Endothelial cell (in vitro differentiated cells): Measurements from ENCODE around the gene LDB2. TPM values are rescaled to one million over a fixed set of nuclear protein-coding genes. Genes with fewer than 3 reads are reported as not detected.

ENCODE experiments used
- DNase-seq: peaks from one replicate; pipeline ENCODE4 v3.0.0; 2021; ENCODE audit warnings: low spot score
- H3K27ac Mint-ChIP-seq: one replicate; pipeline ENCODE4 v1.8.0; 2021; ENCODE audit warnings: mixed read lengths, inconsistent platforms; ENCODE audit not compliant: unreplicated experiment
- H3K27me3 Mint-ChIP-seq: one replicate; pipeline ENCODE4 v1.8.0; 2021; ENCODE audit warnings: mild to moderate bottlenecking, moderate library complexity, mixed read lengths, inconsistent platforms; ENCODE audit not compliant: unreplicated experiment
- H3K36me3 Mint-ChIP-seq: one replicate; pipeline ENCODE4 v1.8.0; 2021; ENCODE audit warnings: mild to moderate bottlenecking, low read depth, mixed read lengths, inconsistent platforms; ENCODE audit not compliant: unreplicated experiment
- H3K4me1 Mint-ChIP-seq: one replicate; pipeline ENCODE4 v1.8.0; 2021; ENCODE audit warnings: mild to moderate bottlenecking, mixed read lengths, inconsistent platforms; ENCODE audit not compliant: unreplicated experiment
- H3K4me3 Mint-ChIP-seq: one replicate; pipeline ENCODE4 v1.8.0; 2021; ENCODE audit warnings: mild to moderate bottlenecking, mixed read lengths, inconsistent platforms; ENCODE audit not compliant: unreplicated experiment
- H3K9me3 Mint-ChIP-seq: one replicate; pipeline ENCODE4 v1.8.0; 2021; ENCODE audit warnings: mixed read lengths, inconsistent platforms; ENCODE audit not compliant: unreplicated experiment
- total RNA-seq: library from RNA; stranded (reverse); fragmentation: NEBNext Ultra II Directional; extraction: Animal tissue kit (Norgen Biotek cat#: 25700); gene quantifications from one replicate; pipeline ENCODE4 v1.2.1, GENCODE V29; 2021; ENCODE audit not compliant: unreplicated experiment
- TF ChIP-seq, protein P1 (sequence below): fragments of 200-600 bp; sonication (generic); IDR thresholded peaks from one replicate; pipeline ENCODE4 v1.5.0; 2021; ENCODE audit warnings: antibody characterized with exemption; ENCODE audit not compliant: unreplicated experiment

The LDB2 gene
- total RNA-seq, 1 donor from 2014 or later, result 268 TPM

- Mint-ChIP-seq H3K9me3 (no peaks in the 10 kb centered on the region), H3K4me1 (peaks cover 17% of the 10 kb centered on the region), H3K4me3 (no peak overlapping the region), H3K27me3 (no peaks in the 10 kb centered on the region), H3K27ac (no peak overlapping the region), H3K36me3 (peaks cover 8% of the 10 kb centered on the region)
- no peak for DNase-seq
- TF ChIP-seq, protein P1, sequence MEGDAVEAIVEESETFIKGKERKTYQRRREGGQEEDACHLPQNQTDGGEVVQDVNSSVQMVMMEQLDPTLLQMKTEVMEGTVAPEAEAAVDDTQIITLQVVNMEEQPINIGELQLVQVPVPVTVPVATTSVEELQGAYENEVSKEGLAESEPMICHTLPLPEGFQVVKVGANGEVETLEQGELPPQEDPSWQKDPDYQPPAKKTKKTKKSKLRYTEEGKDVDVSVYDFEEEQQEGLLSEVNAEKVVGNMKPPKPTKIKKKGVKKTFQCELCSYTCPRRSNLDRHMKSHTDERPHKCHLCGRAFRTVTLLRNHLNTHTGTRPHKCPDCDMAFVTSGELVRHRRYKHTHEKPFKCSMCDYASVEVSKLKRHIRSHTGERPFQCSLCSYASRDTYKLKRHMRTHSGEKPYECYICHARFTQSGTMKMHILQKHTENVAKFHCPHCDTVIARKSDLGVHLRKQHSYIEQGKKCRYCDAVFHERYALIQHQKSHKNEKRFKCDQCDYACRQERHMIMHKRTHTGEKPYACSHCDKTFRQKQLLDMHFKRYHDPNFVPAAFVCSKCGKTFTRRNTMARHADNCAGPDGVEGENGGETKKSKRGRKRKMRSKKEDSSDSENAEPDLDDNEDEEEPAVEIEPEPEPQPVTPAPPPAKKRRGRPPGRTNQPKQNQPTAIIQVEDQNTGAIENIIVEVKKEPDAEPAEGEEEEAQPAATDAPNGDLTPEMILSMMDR, result no peak
These were observed 271.5 kb downstream of the LDB2 start for GRCh38 chr4:16626945-16627344.

GRCh38 chr4:16622826-16623225 is 275.6 kb downstream of the LDB2 start:
- TF ChIP-seq, protein P1, result no peak
- Mint-ChIP-seq H3K9me3 (no peaks in the 10 kb centered on the region), H3K27me3 (no peaks in the 10 kb centered on the region), H3K36me3 (peaks cover 18% of the 10 kb centered on the region), H3K4me3 (no peak overlapping the region), H3K27ac (no peak overlapping the region), H3K4me1 (peaks cover 17% of the 10 kb centered on the region)
- DNase-seq, result no peak

DNA sequence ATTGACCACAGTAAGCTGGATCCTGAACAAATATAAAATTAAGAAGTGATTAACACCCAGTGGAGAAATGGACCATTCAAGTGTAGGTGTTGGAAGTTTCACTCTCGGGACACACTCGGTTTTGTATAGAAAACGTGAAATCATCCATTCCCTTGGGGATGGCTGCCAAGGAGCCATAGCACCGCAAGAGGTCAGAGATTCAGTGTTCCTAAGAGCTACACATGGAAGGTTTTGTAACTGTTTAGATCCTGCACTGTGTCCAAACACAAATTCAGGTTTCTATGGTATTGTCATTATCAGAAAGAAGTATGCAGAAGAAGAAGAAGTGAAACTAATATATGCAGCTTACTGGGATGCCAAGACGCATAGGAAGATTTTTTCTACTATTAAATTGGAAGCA is 281.0 kb downstream of the LDB2 start:
- TF ChIP-seq, protein P1, result no peak

GRCh38 chr4:16617011-16617410 is 281.4 kb downstream of the LDB2 start:
- peaks cover 18% of the 10 kb centered on the region for H3K4me1 Mint-ChIP-seq
- TF ChIP-seq, protein P1, result no peak
- peaks cover 35% of the 10 kb centered on the region for H3K36me3 Mint-ChIP-seq
- no peak for DNase-seq
- H3K27ac Mint-ChIP-seq, result no peak overlapping the region
- no peak overlapping the region for H3K4me3 Mint-ChIP-seq
- H3K9me3 Mint-ChIP-seq, result peaks cover 6% of the 10 kb centered on the region
- H3K27me3 Mint-ChIP-seq, result peaks cover 3% of the 10 kb centered on the region

More for the DNA sequence above, 281.0 kb downstream of the LDB2 start:
- H3K4me1 Mint-ChIP-seq, result peaks cover 14% of the 10 kb centered on the region
- peaks cover 3% of the 10 kb centered on the region for H3K27me3 Mint-ChIP-seq
- H3K4me3 Mint-ChIP-seq, result no peak overlapping the region
- peaks cover 2% of the 10 kb centered on the region for H3K9me3 Mint-ChIP-seq
- H3K27ac Mint-ChIP-seq, result no peak overlapping the region
- DNase-seq, result no peak
- peaks cover 35% of the 10 kb centered on the region for H3K36me3 Mint-ChIP-seq

- Mint-ChIP-seq H3K4me3 (no peak overlapping the region), H3K27me3 (peaks cover 5% of the 10 kb centered on the region), H3K9me3 (peaks cover 6% of the 10 kb centered on the region), H3K27ac (no peak overlapping the region), H3K4me1 (peaks cover 28% of the 10 kb centered on the region), H3K36me3 (peaks cover 4% of the 10 kb centered on the region)
- DNase-seq, result no peak
- TF ChIP-seq, protein P1, result no peak
These were observed 289.2 kb downstream of the LDB2 start for GRCh38 chr4:16609170-16609758.
